HG03439 (cell line): ENCODE results near the gene SDF2L1.
"Not testable (repeated sequence)": the region's sequence is repeated elsewhere in the genome, so short reads cannot be mapped to it uniquely, and the experiment has no call there.

Experiments used
- ATAC-seq: cut with Tn5 transposase; IDR thresholded peaks from one replicate; pipeline ENCODE4 v1.9.1; 2021; ENCODE audit warnings: mild to moderate bottlenecking, moderate library complexity; ENCODE audit not compliant: unreplicated experiment

Gene SDF2L1

DNA sequence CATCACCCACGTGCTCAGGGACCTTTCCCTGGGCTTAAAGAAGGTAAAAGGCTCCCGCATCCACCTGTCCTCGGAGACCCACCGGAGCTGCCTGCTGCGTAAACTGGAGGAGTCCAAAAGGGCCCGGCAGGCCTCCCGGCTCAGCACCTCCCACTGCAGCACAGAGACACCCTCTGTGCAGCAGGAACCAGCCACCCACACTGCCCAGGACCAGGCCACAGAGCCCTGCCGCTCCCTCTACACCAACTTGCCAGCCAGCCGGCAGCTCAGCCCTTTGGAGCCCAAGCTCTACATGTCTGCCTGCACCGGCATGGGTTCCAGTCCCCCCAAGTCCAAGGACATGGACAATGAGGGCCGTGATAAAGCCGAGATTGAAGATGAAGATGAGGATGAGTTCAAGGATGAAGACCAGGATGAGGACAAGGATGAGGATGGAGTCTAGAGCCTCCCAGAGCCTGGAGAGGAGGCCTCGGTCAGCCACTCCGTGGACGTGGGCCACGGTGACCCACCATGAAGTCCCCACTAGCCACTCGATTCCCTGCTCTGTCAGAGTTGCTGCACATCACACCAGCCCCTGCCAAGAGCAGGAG, 5.4 kb upstream of the SDF2L1 start:
- ATAC-seq: no peak

DNA sequence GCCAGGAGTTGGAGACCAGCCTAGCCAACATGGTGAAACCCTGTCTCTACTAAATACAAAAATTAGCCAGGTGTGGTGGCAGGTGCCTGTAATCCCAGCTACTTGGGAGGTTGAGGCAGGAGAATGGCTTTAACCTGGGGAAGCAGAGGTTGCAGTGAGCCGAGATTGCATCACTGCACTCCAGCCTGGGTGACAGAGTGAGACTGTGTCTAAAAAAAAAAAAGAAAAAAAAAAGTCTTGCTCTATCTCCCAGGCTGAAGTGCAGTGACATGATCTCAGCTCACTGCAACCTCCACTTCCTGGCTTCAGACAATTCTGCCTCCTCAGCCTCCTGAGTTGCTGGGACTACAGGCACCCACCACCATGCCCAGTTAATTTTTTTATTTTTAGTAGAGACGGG, 4.7 kb upstream of the SDF2L1 start:
- not testable (repeated sequence) for ATAC-seq

DNA sequence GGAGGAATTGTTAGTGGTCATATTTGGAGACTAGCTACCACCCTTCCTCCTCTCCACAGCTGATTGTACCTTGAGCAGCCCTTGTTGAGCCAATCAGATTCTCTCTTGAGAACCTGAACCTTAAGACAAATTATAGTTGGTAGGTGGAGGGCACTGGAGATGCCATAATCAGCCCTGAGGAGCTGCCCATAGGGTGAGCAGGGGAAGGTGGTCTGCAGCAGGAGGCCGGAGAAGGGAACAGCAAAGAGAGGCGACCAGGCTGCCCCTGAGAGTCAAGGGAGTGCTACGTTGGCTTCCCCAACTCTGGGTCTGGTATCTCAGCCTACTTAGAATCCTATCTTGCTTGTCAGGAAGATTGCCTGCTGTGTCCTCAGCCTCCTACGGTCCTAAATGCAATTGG, 2.7 kb upstream of the SDF2L1 start:
- no peak for ATAC-seq

DNA sequence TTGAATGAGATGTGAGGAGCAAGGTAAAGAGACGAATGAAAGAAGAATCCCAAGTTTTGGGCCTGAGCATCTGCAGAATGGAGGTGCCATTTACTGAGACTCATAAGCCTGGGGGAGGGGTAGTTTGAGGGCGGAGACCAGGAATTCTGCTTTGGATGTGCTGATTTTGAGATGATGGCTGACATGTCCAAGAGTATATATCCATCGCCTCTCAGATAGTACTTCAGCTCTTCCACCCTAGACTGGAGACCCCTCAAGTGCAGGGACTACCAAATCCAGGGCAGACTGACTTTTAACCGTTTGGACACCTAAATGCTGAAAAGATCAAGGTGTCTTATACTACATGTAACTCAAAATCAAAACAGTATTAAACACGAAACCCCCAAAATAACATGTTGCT, 1.3 kb upstream of the SDF2L1 start:
- no peak for ATAC-seq

DNA sequence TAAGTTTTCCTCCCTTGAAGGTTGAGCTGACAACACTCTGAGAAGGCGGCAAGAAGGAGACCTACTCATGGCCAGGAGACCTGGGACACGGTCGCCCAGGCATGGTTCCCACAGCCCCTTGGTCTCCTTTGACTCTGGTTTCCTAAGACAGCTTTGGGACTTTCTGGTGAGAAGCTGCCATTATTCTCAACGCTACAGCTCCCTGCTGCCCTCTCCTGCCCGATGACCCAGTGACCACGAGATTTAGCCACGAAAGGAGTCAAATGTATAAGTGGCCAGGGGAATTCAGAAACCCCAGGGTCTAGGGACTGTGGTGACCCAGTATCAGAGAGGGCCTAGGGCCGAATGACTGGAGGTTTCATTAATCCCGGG, 699 bp upstream of the SDF2L1 start:
- peak; percentile 9 for ATAC-seq

DNA sequence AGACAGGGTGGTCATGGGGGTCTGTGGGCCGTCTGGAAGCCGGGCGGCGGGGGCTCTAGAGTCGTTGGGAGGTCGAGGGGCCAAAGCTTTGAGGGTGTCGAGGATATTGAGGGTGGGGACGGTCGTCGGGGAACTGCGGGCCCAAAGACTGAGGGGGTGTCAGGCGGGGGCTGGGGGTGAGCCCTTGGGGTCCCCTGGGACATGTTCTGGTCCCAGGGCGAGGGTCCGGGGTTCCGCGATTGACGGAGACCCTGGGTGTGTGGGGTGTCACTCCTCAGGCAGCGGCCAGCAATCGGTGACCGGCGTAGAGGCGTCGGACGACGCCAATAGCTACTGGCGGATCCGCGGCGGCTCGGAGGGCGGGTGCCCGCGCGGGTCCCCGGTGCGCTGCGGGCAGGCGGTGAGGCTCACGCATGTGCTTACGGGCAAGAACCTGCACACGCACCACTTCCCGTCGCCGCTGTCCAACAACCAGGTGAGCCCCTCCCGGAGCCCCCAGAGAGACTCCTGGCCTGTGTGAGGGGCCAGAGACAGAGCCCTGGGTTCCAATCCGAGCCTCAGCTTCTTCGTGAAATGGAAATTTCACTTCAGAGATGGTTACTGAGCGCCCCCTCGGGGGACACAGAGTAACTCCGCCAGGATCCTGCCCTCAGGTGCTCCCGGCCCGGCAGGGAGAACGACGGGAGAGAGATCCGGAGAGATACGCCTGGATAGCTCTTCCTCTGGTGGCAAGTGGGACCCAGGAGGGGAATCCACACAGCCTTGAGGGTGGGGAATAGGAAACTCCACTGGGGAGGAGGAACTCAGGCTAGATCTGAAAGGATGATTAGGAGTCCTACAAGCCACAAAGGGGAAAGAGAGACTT, 714 bp downstream of the SDF2L1 start:
- ATAC-seq: no peak

DNA sequence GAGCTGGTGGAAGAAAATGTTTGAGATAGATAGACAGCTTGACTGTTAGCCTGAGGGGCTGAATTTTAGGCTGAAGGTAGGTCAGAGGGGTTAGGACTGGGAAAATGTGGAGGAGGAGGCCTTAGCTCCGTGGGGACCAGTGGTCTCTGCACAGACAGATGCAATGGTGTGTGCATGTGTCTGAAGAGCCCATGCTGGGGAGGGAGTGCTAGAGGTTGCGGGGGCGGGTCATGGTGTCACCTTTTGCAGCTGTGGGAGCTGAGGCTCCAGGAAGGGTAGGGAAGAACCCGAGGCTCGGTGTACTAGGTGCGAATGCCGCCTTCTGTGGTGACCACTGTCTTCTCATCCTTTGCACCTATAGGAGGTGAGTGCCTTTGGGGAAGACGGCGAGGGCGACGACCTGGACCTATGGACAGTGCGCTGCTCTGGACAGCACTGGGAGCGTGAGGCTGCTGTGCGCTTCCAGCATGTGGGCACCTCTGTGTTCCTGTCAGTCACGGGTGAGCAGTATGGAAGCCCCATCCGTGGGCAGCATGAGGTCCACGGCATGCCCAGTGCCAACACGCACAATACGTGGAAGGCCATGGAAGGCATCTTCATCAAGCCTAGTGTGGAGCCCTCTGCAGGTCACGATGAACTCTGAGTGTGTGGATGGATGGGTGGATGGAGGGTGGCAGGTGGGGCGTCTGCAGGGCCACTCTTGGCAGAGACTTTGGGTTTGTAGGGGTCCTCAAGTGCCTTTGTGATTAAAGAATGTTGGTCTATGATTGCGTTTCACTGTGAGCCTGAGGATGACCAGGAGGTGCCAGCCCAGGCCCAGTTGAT, 1.6 kb downstream of the SDF2L1 start:
- ATAC-seq: no peak

DNA sequence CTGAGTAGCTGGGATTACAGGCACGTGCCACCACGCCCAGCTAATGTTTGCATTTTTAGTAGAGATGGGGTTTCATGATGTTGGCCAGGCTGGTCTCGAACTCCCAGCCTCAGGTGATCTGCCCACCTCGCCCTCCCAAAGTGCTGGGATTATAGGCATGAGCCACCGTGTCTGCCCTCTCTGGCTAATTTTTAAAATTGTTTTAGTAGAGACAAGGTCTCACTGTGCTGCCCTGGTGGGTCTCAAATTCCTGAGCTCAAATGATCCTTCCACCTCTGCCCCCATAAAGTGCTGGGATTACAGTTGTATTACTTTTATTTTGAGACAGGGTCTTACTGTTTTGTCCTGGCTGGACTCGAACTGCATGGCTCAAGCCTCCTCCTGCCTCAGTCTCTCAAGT, 3.4 kb downstream of the SDF2L1 start:
- ATAC-seq: not testable (repeated sequence)

DNA sequence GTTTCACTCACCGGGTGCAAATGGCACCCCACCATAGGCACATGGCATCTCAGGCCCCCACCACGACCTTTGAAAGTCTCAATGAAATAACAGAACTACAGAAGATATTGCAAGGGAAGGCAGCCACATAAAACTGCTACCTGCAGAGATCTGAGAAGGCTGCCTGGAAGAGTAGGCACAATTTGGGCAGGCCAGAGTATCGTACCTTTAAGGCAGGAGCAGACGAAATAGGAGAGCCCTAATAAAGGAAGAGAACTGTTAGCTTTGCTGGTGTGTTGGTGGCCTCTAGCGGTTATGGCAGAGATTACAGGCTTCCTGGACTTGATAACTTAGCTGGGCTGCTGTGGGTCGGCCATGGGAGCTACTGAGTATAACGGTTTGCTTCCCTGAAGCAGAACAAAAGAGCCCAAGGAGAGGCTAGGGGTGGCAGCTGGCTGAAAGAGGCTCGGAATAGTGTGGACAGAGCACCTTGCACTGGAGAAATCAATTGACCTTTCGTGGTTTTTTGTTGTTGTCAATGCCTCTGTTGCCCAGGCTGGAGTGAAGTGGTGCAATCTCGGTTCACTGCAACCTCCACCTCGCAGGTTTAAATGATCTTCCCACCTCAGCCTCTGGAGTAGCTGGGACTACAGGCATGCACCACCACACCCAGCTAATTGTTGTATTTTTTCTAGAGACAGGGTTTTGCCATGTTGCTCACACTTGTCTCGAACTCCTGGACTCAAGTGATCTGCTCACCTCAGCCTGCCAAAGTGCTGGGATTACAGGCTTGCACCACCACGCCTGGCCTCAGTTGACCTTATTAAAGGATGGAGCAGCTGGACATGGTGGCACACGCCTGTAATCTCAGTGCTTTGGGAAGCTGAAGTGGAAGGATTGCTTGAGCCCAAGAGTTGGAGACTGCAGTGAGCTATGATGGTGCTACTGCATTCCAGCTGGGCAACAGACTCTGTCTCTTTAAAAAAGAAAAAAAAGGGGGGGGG, 4.8 kb downstream of the SDF2L1 start:
- no peak for ATAC-seq

DNA sequence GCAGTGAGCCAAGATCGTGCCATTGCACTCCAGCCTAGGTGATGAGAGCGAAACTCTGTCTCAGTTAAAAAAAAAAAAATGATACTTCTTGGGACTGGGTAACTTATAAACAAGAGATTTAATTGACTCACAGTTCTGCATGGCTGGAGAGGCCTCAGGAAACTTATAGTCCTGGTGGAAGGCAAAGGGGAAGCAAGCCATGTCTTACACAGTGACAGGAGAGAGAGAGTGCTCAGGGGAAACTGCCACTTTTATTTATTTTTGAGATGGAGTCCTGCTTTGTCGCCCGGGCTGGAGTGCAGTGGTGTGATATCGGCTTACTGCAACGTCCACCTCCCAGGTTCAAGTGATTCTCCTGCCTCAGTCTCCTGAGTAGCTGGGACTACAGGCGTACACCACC, 8.2 kb downstream of the SDF2L1 start:
- ATAC-seq: no peak

DNA sequence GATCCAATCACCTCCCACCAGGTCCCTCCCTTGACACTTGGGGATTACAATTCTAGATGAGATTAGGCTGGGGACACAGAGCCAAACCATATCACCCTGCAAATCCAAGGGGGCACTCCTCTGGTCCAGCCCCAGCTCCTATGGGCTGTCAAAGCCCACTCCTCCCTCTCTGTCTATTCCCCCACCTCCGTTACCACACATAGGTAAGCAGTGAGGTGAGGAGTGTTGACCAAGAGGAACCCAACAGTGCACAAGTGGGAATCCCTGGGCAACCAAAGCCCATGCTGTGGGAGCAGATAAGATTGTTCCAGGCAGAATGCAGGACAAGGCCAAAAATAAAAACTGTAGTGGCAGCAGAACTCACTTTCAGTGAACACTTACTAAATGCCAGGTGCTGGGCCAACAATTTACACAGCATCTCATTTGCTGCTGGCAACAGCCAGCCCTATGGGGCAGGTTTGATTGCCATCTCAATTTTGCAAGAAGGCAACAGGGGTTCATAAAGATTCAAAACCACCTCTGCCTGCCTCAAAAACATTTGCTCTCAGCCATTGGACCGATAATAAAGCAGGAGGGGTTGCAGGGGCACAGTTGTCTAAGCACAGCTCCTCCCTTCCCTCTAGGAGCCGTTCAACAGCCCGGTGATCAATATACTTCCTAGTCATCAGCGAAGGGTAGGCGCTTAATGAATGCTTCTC, 8.9 kb downstream of the SDF2L1 start:
- no peak for ATAC-seq

DNA sequence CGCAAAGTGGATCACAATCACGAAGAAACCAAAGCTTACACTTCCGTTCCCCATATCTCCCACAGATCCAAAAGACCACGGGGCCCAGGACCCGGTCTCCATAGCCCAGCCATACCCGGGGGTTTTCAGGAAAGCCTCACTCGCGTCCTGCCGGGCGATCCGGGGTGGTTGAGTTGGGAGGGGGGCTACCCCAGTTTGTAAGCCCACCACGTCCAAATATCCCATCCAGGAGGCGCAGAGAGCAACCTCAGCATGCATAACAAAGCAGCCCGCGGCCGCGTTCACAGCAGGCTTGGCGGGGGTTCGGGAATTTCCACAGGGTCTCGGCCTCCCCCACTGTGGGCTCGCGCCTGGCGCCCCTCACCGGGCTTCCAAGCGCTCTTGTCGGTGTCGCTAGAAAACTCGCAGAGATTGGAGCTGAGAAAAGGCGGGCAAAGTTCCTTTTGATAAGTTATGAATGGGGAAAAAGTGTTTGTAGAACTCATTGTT, 9.5 kb downstream of the SDF2L1 start:
- no peak for ATAC-seq

DNA sequence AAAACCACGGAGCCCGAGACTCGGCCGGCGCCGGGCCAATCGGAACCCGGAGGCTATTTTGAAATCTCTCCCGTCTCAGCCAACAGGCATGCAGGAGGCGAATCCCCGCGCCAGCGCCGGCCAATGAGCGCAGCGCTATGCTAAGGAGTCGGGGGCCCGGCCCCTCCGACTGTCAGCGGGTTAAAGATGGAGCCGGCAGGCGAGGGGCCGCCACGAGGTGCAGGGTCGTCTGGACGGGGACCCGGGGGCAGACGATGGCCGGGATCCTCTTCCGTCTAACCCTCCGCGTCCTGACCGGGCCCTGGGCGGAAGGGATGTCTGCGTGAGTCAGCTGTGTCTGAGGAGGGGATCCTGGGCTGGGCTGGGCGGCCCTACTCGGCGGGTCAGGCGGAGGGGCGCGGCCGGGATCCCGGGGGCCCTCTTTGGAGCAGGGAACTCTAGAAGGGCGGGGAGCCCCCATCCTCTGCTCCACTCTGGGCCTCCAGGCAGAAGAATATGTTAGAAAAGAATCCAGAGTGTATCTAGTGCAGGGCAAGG, 10.0 kb downstream of the SDF2L1 start:
- ATAC-seq: no peak

DNA sequence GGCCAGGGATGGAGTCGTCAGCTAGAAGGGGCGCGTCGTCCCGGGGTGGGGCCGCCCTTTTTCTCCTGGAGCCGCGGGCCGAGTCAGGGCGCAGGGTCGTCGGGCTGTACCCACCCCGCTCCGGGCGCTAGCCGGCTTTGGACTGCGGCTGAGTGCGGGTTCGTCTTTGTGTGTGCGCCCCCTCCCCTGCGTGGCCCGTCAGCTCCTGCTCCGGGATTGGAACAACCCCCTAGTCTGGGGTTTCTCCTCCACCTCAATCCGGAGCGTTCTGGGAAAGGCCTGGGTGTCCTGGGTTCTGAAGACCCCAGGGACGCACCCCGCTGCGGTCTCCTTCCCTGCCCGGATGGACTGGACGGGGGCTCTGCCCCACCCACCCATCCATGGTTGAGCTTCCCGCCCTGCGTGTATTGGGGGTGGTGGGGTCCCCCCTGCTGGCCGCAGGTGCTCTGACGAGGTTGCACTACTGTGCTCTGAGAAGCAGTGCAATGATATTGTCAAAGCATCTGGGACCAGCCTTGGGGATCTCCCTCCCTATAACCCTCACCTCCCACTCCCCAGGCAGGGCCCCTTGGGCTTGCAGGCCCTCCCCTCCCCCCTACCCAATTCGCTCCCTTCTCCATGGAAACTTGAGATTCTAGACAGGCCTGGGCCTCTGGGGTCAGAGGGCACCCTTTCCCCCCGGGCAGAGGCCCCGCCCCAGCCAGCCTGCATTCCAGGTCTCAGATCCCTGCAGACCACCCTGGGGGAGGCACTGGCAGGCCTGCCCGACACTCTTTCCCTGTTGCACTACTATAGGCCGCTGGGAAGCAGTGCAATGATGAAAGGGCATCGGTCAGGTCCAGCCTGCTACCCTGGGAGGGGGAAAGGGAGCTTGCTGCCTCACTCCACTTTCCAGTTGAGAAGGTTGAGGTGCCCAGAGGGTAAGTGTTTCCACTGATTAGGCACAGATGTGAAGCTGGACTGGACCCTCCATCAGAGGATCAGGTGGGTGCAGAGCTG, 10.7 kb downstream of the SDF2L1 start:
- ATAC-seq: no peak

DNA sequence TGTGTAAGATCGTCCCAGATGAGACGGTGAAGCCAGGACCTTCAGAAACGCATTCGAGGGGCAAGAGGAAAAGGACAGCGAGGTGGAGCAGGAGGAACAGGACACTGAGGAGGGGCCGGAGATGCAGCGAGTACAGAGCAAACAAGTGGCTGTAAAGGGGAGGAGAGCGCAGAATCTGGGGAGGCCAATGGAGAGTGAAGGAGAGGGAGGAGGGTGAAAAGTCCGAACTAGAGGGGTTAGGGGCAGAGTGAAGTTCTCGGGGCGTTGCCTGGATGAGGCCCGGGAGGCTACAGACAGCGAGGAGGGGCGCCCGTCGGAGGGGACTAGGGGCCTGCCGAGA, 14.9 kb downstream of the SDF2L1 start:
- no peak for ATAC-seq

DNA sequence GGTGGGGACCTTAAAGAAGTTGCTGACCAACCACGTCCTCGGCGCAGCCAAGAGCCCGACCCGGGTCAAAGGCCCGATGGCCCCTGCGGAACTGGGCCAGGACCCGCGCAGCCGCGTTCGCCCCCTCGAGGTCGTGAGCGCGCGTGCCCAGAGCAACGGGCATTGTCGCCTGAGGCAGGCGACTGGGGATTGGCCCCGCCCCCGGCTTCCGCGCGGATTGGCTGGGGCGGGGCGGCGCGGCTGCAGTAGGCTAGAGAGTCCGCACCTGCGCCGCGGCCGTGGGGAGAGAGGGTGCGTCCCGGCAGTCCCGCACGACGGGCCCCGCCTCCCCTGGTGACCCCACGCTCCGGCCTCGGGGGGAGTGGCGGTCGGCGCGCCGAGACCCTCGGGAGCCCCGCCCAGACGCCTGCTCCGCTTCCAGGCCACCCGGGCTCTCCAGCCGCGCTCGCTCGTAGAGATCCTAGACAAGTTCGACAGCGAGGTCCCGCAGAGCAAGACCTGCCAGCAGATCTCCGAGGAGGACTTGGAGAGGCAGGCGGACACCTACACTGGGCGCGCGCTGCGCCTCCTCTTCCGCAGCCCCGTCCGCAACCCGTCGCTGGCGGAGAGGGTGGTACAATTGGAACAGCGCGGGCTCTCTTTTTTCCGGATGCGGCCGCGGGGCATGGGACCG, 15.4 kb downstream of the SDF2L1 start:
- ATAC-seq: peak; percentile 72

DNA sequence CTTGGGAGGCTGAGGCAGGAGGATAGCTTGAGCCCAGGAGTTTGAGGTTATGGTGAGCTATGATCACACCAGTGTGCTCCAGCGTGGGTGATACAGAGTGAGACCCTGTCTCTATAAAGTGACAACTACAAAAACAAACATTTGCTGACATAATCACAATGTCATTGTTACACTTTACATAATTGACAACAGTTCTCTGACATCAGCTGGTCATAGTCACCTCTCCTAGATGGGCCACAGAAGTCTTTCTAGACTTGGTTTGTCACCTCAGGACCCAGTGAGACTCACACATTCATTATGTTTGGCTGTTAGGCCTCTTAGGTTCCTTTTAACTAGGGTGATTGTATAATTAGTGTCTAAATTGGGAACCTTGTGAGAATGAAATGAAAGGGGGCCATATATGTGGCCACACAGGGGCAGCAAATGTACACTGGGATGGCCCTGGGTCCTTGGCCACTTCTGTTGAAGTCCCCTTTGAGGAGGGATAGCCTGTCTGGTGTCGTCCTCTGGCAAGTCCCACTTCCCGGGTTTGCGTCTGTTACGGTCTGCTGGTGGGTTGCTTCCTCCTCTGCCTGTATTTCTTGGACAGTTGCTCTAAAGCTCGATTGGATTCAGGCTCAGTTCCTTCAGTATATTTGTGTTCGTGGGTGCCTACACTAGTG, 17.9 kb downstream of the SDF2L1 start:
- ATAC-seq: no peak
